Osteocyte (in vitro differentiated cells): ENCODE results near the gene SLC26A6. TPM values are rescaled to one million over a fixed set of nuclear protein-coding genes. Genes with fewer than 3 reads are reported as not detected.

ENCODE experiments used
- DNase-seq: peaks from one replicate; pipeline ENCODE4 v3.0.0; 2021; ENCODE audit warnings: mixed read lengths; ENCODE audit not compliant: unreplicated experiment; ENCODE audit errors: extremely low spot score
- H3K27ac Mint-ChIP-seq: one replicate; pipeline ENCODE4 v1.8.0; 2021; ENCODE audit warnings: mild to moderate bottlenecking, mixed read lengths; ENCODE audit not compliant: unreplicated experiment
- H3K27me3 Mint-ChIP-seq: one replicate; pipeline ENCODE4 v1.8.0; 2021; ENCODE audit warnings: mixed read lengths; ENCODE audit not compliant: unreplicated experiment
- H3K36me3 Mint-ChIP-seq: one replicate; pipeline ENCODE4 v1.8.0; 2021; ENCODE audit warnings: mixed read lengths; ENCODE audit not compliant: unreplicated experiment
- H3K4me1 Mint-ChIP-seq: one replicate; pipeline ENCODE4 v1.8.0; 2021; ENCODE audit warnings: mixed read lengths; ENCODE audit not compliant: unreplicated experiment
- H3K4me3 Mint-ChIP-seq: one replicate; pipeline ENCODE4 v1.8.0; 2021; ENCODE audit warnings: mild to moderate bottlenecking, moderate library complexity, mixed read lengths; ENCODE audit not compliant: unreplicated experiment
- H3K9me3 Mint-ChIP-seq: one replicate; pipeline ENCODE4 v1.8.0; 2021; ENCODE audit warnings: mixed read lengths; ENCODE audit not compliant: unreplicated experiment
- CTCF ChIP-seq: fragments of 200-600 bp; sonication (generic); IDR thresholded peaks from 2 replicates; pipeline ENCODE4 v1.5.0; 2021; ENCODE audit warnings: antibody characterized with exemption, mild to moderate bottlenecking, moderate library complexity
- total RNA-seq: library from RNA; stranded (reverse); gene quantifications from 2 replicates; pipeline ENCODE4 v1.2.1, GENCODE V29; 2021

Gene SLC26A6
- total RNA-seq, 1 donor from 2014 or later: 66.2 TPM

GRCh38 chr3:48647714-48648113 lies 12.5 kb upstream of the SLC26A6 start:
- Mint-ChIP-seq H3K9me3 (no peaks in the 10 kb centered on the region), H3K36me3 (peaks cover 8% of the 10 kb centered on the region), H3K27me3 (no peaks in the 10 kb centered on the region), H3K4me3 (no peak overlapping the region), H3K4me1 (no peaks in the 10 kb centered on the region), H3K27ac (no peak overlapping the region)
- DNase-seq: no peak
- TF ChIP-seq CTCF: no peak

- no peak for DNase-seq
- Mint-ChIP-seq H3K9me3 (no peaks in the 10 kb centered on the region), H3K36me3 (peaks cover 3% of the 10 kb centered on the region), H3K4me1 (no peaks in the 10 kb centered on the region), H3K4me3 (no peak overlapping the region), H3K27ac (no peak overlapping the region), H3K27me3 (no peaks in the 10 kb centered on the region)
- TF ChIP-seq CTCF: no peak
Measured at GRCh38 chr3:48644898-48645760, 9.9 kb upstream of the SLC26A6 start.

- peaks cover 3% of the 10 kb centered on the region for H3K36me3 Mint-ChIP-seq
- no peak for DNase-seq
Measured at GRCh38 chr3:48642605-48643004, 7.3 kb upstream of the SLC26A6 start.

GRCh38 chr3:48641396-48641795 lies 6.1 kb upstream of the SLC26A6 start:
- TF ChIP-seq CTCF: no peak
- Mint-ChIP-seq H3K4me3 (no peak overlapping the region), H3K9me3 (no peaks in the 10 kb centered on the region), H3K36me3 (peaks cover 3% of the 10 kb centered on the region), H3K27ac (no peak overlapping the region), H3K4me1 (peaks cover 9% of the 10 kb centered on the region), H3K27me3 (no peaks in the 10 kb centered on the region)
- DNase-seq: no peak

More at GRCh38 chr3:48642605-48643004, 7.3 kb upstream of the SLC26A6 start:
- no peaks in the 10 kb centered on the region for H3K4me1 Mint-ChIP-seq
- H3K27me3 Mint-ChIP-seq: no peaks in the 10 kb centered on the region
- H3K9me3 Mint-ChIP-seq: no peaks in the 10 kb centered on the region
- TF ChIP-seq CTCF: no peak
- no peak overlapping the region for H3K27ac Mint-ChIP-seq
- no peak overlapping the region for H3K4me3 Mint-ChIP-seq

GRCh38 chr3:48639944-48640606 lies 4.8 kb upstream of the SLC26A6 start:
- H3K27me3 Mint-ChIP-seq: no peaks in the 10 kb centered on the region

More at GRCh38 chr3:48639944-48640606, 4.8 kb upstream of the SLC26A6 start:
- Mint-ChIP-seq H3K4me3 (no peak overlapping the region), H3K27ac (no peak overlapping the region), H3K9me3 (no peaks in the 10 kb centered on the region), H3K36me3 (peaks cover 3% of the 10 kb centered on the region), H3K4me1 (peaks cover 18% of the 10 kb centered on the region)
- DNase-seq: no peak
- no peak for TF ChIP-seq CTCF
